ENCODE results near the gene TANGO2.

Gene TANGO2

DNA sequence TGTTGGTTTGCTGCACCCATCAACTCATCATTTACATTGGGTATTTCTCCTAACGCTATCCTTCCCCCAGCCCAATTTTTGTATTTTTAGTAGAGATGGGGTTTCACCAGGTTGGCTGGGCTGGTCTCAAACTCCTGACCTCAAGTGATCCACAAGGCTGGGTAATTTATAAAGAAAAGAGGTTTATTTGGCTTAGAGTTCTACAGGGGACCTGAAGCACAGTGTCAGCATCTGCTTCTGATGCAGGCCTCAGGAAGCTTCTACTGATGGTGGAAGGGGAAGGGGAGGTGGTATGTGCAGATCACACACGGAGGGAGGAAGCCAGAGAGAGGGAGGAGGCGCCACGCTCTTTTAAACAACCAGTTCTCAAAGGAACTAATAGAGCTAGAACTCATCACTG, 25.8 kb downstream of the TANGO2 start:
- no peak for DNase-seq

DNA sequence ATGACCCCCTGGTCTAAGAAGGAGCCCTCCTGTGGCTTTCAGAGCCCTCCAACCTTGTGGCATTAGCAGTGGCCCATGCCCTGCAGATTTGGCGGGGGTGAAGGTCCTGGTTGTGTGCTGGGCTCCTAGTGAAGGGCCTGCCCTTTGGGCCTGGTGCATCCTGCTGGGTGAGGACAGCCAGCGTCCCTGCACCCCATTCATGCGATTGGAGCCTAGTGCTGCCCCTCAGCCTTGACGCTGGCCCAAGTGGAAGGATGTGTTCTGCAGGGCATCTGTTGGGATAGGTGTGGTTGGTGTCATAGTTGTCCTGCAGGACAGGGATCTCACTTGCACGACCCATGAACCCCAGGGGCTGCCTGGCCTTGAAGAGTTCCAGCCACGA, 31.0 kb downstream of the TANGO2 start:
- DNase-seq: no peak

DNA sequence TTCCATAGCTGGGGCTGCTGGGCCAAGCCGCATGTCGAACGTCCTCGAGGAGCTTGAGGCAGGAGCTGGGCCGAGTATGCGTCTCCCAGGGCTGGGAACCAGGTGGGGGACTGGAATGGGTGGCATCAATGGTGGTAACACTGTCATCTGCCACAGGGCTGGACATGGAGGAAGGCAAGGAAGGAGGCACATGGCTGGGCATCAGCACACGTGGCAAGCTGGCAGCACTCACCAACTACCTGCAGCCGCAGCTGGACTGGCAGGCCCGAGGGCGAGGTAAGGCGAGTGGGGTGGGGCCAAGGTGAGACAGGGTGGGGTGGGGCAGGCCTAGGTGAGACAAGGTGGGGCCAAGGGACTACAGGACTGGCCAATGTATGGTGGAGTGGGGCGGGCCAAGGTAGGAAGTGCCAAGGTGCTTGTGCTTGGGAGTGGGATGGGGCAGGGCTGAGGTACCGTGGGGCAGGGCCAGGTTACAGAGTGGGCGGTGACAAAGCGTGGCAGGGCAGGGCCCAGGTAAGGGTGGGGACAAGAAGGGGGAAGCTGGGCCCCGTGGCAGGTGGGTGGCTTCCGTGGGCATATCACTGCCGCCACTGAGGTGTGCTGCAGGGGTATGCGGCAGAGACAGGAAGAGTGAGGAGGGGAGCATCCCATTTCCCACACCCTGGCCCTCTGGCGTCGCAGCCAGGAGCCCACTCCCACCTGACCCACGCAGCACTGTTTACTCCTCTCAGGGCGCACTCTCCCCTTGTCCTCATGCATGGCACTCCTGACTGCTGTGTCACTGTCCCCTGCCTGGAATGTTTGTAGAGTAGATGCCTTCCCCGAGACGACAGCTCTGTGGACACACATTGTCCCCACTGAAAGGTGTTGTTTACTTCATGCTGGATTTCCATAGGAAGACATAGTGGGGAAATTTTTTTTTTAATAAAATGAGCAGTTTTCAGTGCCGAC, 31.7 kb downstream of the TANGO2 start:
- no peak for DNase-seq

DNA sequence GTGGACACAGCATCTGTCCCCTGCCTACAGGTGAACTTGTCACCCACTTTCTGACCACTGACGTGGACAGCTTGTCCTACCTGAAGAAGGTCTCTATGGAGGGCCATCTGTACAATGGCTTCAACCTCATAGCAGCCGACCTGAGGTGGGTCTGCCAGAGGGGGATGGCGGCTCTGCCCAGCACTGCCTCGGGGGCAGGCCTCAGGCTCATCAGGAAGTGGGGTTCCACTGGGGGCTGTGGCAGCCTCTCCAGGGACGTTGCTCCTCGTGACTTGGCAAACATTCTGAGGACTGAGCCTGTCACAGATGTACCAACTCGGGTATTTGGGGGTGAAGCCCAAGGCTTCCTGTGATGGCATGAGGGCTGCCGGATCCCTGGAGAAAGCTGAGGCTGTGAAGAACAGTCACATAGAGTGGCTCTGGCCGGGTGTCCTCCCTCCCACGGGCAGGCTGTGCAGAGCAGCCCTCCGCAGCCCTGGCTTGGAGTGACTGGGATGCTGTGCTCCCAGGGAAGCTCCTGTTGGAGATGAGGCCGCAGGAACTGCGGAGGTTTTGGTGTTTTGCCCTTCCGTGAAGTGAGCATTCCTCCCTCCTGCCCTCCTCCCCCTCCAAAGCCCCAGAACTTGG, 32.6 kb downstream of the TANGO2 start:
- DNase-seq: no peak

DNA sequence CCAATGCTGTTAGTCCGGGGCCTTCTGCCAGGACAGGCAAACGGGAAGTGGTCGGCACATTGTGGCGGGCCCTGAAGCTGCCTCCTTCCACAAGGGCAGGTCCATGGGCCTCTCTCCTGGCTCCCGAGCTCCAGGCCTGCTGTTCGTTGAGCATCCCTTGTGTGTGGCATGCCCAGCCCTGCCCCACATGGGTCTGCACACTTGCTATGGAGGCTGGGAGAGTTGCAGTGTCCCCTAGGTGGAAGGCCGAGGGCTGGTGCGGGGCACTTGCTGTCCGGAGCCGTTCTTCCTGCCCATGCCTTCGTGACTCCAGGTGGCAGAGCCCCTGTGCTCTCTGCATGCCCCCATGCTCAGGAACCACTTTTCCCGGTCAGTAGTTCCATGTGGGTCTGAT, 33.1 kb downstream of the TANGO2 start:
- no peak for DNase-seq

DNA sequence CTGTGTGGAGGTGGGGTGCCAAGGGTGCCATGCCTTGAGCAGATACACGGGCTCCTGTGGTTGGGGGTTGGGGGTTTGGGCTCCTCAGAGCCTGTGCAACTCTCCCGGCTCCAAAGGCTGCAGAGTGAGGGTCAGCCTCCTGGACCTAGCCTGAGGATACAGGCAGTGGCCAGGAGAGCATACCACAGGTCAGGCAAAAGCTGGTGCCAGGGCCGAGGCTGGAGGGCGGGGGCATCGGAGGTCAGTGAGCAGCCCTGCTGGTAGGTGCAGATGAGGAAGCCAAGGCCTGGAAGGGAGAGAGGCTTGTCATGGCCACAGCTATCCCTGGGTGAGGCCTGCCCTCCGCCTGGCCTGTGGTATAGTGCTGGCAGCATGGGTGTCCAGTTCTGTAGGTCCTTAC, 33.6 kb downstream of the TANGO2 start:
- no peak for DNase-seq

DNA sequence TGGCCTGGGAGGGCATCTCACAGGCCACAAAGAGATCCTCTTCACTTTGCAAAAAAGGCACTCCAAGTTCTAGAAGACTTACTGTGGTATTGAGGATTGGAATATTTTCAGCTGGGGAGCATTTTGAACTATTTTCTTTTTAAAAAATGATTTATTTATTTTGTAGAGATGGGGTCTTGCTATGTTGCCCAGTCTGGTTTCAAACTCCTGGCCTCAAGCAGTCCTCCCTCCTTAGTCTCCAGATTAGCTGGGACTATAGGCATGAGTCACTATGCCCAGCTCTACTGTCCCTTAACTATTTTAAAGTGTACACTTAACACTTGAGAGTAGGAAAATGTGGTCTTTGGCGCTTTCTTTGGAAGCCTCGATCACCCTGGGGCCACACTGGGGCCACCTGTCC, 34.2 kb downstream of the TANGO2 start:
- no peak for DNase-seq

DNA sequence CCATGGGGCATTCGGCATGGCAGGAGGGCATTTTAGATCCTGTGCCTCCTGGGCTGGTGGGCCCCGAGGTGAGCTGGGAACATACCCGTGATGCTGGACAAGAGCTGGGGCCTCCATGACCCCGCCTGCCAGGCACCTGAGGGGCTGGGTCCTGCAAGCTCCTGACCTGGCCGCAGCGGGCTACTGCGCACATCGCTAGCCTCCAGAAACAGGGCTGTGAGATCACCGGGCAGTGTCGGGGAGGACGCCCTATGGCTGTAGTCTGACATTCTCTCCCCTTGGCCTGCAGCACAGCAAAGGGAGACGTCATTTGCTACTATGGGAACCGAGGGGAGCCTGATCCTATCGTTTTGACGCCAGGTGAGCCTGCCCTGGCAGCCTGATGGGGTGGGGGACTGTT, 34.7 kb downstream of the TANGO2 start:
- no peak for DNase-seq

DNA sequence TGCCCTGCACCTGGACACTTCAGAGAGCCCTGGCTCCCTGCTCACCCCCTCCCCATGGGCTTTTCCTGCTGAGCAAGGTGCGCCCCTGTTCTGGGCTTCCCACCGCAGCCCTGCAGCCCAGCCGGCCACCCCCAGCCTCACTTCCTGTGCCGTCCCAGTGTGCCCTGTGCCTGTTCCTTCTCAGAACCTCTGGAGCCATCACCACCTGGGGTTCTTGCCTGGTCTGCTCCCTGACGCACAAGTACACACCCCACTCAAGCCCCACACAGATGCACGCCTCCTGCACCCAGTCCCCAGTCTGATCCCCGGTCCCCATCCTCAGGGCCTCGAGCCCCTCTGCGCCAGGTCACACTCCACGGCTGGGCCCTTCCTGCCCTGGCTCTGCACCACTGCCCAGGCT, 35.3 kb downstream of the TANGO2 start:
- DNase-seq: no peak

DNA sequence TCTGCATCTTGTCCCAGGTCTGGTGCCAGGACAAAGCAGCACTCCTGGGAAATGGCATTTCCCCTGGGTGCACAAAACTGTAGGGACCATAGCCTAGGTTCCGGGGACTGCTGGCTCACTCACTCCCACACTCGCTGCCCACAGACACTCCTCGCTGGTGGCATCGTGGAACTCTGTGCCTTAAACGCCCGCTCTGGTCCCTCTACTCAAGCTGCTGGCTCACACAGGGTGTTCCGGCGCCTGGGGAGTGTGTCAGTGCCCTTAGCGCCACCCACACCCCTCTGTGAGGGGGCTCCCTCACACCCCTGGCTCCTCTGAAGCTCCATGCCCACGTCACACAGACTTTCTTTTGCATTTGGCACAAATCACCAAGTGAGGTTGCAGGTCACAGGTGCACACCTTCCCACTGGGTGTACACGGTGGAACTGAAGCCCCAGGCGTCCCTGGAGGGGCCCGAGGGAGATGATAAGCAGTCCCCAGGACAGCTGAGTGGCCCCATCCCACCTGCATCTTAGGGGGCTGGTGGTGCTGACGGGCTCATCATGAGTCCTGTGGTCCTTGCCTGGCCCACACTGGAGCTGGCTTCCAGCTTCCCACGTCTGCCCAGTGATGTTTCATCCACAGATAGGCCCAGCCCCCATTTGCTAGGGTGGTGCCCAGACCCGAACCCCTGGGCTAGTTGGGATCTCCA, 35.9 kb downstream of the TANGO2 start:
- no peak for DNase-seq

DNA sequence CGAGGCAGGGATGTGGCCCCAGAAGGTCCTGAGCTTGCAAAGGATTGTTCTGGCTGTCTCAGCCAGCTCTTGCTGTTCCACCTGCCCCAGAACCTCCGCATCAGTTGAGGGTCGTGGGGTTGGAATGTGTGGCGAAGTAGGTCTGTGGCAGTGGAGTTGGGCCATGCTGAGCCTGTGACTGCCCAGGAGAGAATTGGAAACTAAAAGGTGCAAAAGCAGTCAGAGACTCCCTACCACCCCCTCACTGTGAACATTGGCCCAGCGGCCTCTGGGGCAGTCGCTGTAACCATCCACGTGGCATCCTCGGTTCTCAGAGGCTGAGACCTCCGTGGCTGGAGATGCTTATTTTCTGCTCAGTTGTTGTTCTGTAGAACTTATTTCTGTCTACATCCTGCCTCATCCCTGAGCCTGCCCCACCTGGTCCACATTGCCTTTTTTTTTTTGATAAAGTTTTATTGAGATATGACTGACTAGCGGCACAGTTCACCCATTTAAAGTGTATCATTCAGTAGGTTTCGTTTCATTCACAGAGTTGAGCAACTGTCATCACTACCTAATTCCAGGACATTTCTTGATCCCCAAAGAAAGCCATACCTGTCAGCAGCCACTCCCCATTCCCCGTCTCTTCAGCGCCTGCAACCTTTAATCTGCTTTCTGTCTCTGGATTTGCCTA, 36.8 kb downstream of the TANGO2 start:
- no peak for DNase-seq

DNA sequence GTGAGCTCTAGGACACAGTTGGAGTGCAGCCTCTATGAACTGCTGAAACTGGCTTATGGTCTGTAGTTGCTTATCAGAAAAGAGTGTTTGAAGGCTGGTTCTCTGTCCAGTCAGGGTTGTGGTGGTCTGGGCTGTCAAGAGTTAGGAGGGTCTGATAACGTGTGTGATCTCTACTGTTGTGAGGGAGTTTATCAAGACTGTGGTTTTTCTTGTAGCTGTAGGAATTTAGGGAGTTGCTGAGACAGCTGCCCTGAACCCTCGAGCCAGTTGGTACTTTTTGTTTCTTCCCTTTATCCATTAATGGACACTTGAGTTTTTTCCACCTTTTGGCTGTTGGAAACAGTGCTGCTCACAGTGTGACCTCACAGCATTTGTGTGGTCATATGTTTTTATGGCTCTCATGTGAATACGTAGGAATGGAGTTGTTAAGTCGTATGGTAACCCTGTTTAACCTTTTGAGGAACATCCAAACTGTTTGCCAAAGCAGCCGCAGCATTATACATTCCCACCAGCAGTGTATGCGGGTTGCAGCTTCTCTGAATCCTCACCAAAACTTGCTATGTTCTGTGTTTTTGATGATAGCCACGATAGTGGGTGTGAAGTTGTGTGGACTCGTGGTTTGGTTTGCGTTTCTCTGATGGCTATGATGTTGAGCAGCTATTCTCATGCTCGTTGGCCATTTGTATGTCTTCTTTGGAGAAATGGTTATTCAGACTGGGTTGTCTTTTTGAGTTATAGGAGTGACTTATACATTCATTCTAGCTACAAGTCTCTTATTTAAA, 38.3 kb downstream of the TANGO2 start:
- no peak for DNase-seq

DNA sequence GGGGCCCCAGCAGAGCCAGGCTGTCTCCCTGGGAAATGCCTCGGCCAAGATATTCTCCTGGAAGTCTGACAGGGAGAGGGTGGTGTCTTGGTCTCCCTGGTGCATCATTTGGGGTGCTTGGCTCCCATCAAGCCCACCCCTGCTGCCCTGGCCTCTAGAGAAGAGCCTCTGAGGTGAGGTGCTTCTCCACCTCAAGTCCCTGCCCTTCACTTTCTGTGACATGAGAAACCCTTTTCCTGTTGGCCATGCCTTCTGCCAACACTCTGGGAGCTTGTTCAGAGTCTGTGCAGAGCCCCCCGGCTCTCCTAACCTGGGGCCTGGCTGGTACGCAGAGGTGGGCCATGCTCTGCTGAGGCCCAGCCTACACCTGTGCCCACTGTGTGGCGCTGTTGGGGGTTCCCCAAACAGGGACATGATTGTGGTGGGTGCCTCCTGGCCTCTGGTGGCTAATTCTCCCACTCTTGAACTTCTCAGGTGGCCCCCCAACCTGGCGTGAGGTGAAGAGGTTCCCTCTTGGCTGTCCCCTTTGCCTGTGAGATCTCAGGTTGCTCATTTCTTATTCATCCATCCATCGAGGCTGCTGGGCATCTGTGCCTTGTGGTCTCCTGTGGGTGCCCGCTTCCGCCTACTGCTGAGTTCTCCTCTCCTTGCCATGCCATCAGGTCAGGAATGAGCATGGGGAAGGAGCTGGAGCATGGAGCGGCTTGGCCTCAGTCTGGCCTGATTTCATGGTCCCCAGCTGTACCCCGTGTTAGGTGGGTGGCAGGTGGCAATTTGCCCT, 40.0 kb downstream of the TANGO2 start:
- no peak for DNase-seq

DNA sequence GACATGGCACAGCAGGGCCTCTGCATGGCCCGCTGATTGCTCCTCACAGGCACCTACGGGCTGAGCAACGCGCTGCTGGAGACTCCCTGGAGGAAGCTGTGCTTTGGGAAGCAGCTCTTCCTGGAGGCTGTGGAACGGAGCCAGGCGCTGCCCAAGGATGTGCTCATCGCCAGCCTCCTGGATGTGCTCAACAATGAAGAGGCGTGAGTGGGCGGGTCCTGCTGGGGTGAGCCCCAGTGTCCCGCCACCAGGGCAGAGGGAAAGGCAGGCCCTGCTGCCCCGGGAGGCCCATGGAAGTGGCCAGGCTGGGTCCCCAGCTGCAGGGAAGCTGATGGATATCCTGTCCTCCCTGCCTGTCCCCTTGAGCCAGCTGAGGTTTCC, 40.6 kb downstream of the TANGO2 start:
- no peak for DNase-seq

DNA sequence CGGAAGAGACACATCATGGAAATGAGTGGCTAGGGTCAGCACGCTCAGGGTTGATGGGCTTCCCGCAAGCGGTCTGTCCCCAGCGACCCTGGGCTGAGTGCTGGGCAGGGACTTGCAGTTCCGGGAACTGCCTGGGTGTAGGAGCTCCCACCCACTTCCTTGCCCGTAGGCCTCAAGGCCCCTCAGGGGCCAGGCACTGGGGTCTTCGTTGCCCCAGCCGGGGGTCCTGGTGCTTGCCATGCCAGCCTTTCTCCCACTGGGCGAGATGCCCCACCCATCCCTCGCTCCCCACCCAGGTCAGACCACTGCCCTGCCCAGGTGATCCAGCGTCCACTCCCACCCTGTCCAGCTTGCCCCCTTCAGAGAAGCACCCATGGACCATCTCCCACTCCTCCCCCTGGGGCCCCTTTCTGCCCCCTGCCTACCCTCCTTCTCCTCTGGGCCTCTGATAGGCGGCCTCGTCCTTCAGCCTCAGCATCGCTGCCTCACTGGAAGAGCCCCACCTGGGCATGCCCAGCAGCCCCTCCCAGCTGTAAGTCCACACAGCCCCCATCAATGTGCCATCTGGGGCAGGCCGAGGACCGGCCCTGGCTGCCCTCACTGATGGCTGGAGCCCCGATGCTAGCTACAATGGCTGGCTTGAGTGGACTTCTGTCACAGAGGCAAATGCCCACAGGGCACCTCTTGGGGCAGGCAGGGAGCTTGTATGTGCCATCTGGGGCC, 41.3 kb downstream of the TANGO2 start:
- no peak for DNase-seq

DNA sequence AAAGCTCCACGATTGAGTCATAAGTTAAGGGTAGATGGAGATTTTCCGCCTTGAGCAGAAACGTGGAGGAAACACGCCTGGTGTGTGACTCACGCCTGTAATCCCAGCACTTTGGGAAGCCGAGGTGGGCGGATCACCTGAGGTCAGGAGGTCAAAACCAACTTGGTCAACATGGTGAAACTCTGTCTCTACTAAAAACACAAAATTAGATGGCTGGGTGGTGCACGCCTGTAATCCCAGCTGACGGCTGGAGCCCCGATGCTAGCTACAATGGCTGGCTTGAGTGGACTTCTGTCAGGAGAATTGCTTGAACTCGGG, 41.8 kb downstream of the TANGO2 start:
- DNase-seq: peak; percentile 9

DNA sequence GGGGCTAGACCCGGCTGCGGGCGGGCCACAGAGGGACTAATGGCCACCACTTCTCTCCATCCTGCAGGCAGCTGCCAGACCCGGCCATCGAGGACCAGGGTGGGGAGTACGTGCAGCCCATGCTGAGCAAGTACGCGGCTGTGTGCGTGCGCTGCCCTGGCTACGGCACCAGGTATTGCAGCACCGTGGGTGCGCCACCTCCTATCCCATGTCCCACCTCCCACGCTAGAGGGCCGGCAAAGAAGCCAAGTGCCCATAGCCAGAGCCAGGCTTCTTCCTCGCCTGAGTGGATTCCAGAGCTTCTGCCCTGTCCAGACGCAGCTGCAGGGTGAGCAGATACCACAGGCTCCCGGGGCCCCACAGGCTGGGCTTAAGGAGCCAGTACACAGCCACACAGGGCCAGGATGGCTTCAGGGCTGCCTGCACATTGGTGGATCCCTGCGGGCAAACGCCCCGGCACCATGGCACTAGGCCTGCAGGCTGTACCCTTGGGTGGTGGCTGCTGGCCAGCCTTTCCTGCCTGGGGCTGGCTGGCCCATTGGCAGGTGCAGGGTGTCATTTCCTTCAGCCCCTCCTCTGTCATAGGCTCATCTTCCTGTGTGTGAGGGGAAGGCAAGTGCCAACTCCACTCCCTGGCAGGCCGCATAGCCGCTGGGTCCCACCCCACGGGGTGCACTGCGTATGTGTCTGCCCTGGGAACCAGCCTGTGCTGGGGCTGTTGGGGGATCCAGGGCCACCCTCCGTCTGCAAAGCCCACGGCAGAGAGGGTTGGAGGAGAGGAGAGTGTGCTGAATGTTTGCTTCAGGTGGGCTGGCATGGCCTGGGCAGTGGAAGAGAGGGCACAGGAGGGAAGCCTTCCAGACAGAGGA, 42.6 kb downstream of the TANGO2 start:
- no peak for DNase-seq

DNA sequence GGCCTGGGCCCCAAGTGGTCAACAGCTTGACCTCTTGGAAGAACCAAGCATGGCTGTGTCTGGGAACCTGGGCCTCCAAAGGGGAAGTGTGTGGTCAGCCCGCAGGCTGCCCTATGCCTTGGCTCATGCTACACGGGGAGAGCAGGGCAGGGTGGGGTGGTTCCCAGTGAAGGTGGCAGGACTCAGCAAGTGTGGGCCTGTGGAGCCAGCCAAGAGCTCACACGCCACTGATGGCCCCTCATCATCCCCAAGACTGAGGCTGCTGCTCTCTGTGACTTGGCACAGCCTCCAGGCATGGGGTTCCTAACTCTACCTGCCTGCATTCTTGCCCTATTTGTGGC, 43.2 kb downstream of the TANGO2 start:
- DNase-seq: no peak

DNA sequence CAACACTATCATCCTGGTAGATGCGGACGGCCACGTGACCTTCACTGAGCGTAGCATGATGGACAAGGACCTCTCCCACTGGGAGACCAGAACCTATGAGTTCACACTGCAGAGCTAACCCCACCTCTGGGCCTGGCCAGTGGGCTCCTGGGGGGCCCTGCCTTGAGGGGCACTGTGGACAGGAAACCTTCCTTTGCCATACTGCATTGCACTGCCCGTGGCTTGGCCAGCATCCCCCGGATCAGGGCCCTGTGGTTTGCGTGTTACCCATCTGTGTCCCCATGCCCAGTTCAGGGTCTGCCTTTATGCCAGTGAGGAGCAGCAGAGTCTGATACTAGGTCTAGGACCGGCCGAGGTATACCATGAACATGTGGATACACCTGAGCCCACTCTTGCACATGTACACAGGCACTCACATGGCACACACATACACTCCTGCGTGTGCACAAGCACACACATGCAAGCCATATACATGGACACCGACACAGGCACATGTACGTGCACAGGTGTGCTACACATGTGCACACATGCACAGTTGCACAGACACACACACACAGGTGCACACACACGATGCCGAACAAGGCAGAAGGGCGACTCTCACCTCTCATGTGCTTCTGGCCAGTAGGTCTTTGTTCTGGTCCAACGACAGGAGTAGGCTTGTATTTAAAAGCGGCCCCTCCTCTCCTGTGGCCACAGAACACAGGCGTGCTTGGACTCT, 43.8 kb downstream of the TANGO2 start:
- DNase-seq: no peak

Measured in fibroblast of skin of abdomen (primary cell).